Fibroblast of peridontal ligament (primary cell): ENCODE results near the gene RIC3.
"Not testable (repeated sequence)": the region's sequence is repeated elsewhere in the genome, so short reads cannot be mapped to it uniquely, and the experiment has no call there.

Experiments
- DNase-seq: peaks from one replicate; pipeline ENCODE4 v3.0.0-alpha.2; 2010; ENCODE audit errors: extremely low read depth

RIC3 gene

GRCh38 chr11:8190431-8190830 is 21.6 kb upstream of the RIC3 start:
- no peak for DNase-seq

- no peak for DNase-seq
These were observed 17.6 kb upstream of the RIC3 start for GRCh38 chr11:8186429-8186828.

DNA sequence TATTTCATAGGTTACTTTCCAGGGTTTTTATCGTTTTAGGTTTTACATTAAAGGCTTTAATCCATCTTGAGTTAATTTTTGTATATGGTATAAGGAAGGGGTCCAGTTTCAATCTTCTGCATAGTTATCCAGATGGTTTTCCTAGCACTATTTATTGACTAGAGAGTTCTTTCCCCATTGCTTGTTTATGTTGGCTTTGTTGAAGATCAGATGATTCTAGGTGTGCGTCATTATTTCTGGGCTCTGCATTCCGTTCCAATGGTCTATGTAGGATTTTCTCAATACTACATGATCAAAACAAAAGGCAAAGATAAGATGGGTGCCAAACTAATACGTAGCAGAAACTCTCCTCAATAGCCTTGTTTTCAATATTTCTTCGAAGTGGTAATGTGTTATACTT is 14.3 kb upstream of the RIC3 start:
- DNase-seq = peak; percentile 1

DNA sequence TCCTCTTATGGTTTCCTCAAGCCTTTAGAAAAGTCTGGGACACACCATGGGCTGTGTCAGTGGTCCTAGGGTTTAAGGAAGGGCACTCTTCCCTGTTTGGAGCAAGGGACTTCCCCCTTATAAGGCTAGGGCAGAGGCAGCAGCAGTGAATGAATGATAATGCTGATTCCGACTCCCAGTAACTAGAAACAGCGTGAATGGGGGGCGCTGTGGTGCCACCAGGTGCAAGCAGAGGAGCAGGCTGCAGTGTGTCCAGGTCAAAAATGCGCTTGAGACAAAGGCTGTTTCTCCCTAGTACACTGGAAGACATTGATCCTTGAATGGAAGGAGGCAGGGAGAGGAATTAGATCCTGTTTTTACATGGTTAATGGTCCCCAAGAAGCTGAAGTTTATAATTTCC is 11.6 kb upstream of the RIC3 start:
- no peak for DNase-seq

GRCh38 chr11:8178297-8178696 is 9.5 kb upstream of the RIC3 start:
- DNase-seq = no peak

DNA sequence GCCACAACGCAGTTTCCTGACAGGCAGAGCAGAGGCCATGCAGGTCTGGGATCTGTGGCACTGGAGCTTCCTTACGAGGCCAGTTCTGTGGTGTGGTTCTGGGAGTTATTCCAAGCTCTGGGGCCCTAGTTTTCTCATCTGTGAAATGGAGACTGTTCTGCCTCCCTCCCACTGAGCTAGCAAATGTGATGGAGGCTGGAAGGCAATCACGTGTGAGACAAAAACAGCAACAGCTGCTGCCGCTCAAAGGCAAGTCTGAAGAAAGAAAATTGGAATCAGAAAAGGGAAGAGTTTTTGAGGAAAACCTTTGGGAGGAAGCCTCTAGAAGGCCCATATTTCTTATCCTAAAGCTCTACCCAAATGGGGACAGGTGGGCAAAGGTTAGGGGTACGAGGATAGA is 8.3 kb upstream of the RIC3 start:
- no peak for DNase-seq

GRCh38 chr11:8167796-8168195 is 1.0 kb downstream of the RIC3 start:
- peak; percentile 4 for DNase-seq

DNA sequence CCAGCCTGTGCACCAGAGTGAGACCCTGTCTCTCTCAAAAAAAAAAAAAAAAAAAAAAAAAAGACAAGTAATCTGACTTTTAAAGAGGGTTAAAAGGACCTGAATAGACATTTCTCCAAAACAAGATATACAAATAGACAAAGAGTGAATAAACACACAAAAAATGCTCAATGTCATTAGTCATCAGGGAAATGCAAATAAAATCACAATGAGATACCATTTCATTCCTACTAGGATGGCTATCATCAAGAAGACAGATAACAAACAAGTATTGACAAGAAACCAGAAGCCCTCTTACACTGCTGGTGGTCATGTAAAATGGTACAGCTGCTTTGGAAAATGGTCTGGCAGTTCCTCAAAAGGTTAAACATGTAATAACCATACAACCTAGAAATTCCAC is 4.1 kb downstream of the RIC3 start:
- no peak for DNase-seq

- not testable (repeated sequence) for DNase-seq
These were observed 7.1 kb downstream of the RIC3 start for GRCh38 chr11:8161627-8162304.

DNA sequence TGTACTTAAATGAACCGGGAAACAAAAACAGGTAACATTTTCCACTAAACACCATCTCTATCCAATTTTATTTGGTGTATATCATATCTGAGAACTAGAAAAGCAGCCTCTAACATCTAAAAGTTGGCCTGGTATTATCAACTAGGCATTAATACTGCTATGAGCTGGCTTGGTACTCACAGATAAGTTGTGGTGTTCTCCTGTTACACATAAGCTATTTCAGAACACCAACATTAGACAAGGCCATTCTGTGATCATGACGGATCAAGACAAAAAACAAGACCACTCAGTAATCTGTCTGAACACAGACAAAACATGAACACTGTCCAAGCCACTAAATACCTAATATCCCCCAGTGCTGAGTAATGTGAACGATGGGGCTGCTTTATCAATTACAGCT is 11.9 kb downstream of the RIC3 start:
- no peak for DNase-seq

DNA sequence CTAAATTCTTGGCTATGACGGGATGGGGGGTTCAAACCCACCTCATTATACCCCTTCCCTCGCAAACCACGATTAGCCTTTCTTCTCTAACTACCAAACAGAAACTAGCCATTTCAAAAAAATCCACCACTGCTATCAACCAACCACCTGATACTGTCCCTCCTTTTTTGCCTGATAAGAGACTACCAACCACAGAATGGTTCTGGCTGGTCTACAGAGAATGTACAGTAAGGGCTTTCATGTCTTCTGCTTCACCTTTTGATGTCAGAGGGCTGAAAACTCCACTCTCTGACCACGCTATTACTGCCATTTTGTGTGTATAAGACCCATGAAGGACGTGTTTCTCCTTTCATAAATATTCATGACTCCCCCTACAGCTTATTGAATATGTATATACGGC is 19.1 kb downstream of the RIC3 start:
- no peak for DNase-seq

- DNase-seq = no peak
These were observed 30.3 kb downstream of the RIC3 start for GRCh38 chr11:8138526-8138925.

GRCh38 chr11:8127447-8127846 is 41.4 kb downstream of the RIC3 start:
- no peak for DNase-seq

- DNase-seq = no peak
These were observed 42.1 kb downstream of the RIC3 start for GRCh38 chr11:8126649-8127289.

- no peak for DNase-seq
These were observed 46.6 kb downstream of the RIC3 start for GRCh38 chr11:8122173-8122764.

DNA sequence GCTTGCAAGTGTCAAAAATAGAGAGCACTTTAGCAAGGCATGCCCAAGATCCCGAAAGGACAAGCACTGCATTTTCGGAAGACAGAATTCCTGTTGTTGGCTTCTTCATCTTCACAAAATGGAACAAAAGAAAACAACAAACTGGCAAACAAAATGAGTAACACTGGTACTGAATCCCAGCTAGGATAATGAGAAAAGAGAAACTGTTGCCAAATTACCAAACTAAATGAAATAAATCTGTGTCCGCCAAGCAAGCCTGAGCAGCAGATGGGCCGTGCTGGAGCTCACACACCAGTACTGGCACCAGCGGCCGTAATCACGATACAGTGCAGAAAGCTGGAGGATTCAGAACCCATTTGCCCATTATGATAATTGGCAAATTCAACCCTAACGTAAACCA is 57.2 kb downstream of the RIC3 start:
- DNase-seq = peak; percentile 13

- DNase-seq = no peak
These were observed 58.4 kb downstream of the RIC3 start for GRCh38 chr11:8110396-8110795.

DNA sequence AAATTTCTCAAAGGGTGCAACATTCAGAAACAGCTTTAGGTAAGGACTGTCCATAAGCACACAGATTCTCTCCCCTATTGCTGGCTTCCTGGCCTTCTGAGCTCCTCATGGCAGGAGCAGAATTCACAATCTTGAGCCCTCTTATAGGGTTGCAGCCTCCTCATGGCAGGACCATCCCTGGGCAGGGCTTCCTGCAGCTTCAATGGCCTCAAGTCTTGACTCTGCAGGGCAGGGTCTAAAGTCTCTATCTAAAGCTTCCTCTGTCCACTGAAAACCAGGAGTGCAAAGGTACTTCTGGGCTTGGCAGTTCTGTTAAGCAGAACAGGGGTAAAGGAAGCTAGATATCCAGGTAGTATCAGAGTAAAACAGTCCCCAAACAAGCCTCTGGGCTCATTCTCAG is 59.1 kb downstream of the RIC3 start:
- DNase-seq = no peak

- DNase-seq = no peak
These were observed 60.4 kb downstream of the RIC3 start for GRCh38 chr11:8108421-8108820.

GRCh38 chr11:8107642-8108041 is 61.2 kb downstream of the RIC3 start:
- no peak for DNase-seq

- no peak for DNase-seq
These were observed 62.1 kb downstream of the RIC3 start for GRCh38 chr11:8106679-8107078.

GRCh38 chr11:8105666-8106065 is 63.2 kb downstream of the RIC3 start:
- DNase-seq = no peak

GRCh38 chr11:8105133-8105532 is 63.7 kb downstream of the RIC3 start:
- DNase-seq = no peak
